IgD-negative memory B cell (primary cell): ENCODE data around the gene VIPAS39. TPM values are rescaled to one million over a fixed set of nuclear protein-coding genes. Genes with fewer than 3 reads are reported as not detected.

ENCODE experiments used
- H3K27ac Mint-ChIP-seq, 3 donors: one replicate each; pipeline ENCODE4 v1.8.0; 2020 to 2022; ENCODE audit warnings: mild to moderate bottlenecking in 3 of 3, mixed read lengths in 3 of 3, moderate library complexity in 1 of 3
- H3K27me3 Mint-ChIP-seq: one replicate; pipeline ENCODE4 v1.8.0; 2021; ENCODE audit warnings: mixed read lengths
- H3K36me3 Mint-ChIP-seq: one replicate; pipeline ENCODE4 v1.8.0; 2020; ENCODE audit warnings: mild to moderate bottlenecking, mixed read lengths
- H3K4me1 Mint-ChIP-seq, 3 donors: one replicate each; pipeline ENCODE4 v1.8.0; 2020 to 2022; ENCODE audit warnings: mixed read lengths in 3 of 3, mild to moderate bottlenecking in 1 of 3
- H3K4me3 Mint-ChIP-seq, 4 donors: one replicate each; pipeline ENCODE4 v1.8.0; 2020 to 2022; ENCODE audit warnings: mild to moderate bottlenecking in 4 of 4, mixed read lengths in 4 of 4, moderate library complexity in 3 of 4
- H3K9me3 Mint-ChIP-seq, 3 donors: one replicate each; pipeline ENCODE4 v1.8.0; 2020 to 2021; ENCODE audit warnings: mixed read lengths in 3 of 3, mild to moderate bottlenecking in 1 of 3
- polyA plus RNA-seq: library from polyadenylated mRNA; unstranded; fragments of 300-500 nt; fragmentation: Illumina TruSeq; gene quantifications from one replicate; pipeline ENCODE4 v1.2.3, GENCODE V29; 2021

Gene VIPAS39
- polyA plus RNA-seq: 7.4 TPM

DNA sequence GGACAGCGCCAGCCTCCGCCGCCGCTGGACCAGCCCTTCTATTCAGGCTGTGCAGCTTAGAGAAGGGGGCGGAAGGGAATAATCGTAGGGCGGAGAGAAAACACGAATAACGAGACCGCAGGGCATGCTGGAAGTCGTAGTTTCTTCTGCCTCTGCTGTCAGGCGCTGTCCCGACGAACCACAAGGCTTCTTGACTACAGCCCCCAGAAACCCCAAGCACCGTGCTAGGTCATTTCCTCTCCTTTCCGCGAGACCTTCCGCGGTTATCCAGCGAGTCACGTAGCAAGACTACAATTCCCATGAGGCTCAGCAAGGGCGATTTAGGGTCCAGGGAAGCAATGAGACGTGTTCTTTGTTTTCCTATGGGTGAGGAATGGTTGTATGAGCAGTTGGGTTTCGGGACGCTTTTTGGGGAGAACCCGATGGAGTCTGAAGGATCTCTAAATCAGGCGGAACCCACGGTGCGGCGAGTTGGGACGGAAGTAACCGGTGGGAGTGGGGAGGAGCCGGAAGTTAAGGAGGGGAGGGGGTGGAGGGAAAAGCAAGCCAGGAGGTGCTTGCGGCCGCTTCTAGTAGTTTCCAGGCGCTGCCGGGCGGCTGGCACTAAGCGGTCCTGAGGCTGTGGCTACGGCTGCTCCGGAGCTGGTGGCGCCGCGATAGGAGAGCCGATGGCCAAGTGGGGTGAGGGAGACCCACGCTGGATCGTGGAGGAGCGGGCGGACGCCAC, at the start of gene VIPAS39, which contains the start of gene AHSA1:
Gene VIPAS39 (minus strand): TSS at position 80 of the 727 bp plus-strand sequence. CDS start 3,499 bp downstream, outside the sequence.
Gene AHSA1 (plus strand): TSS at position 572 of the 727 bp plus-strand sequence. CDS start 97 bp downstream, at position 669.
- H3K4me1 Mint-ChIP-seq: peaks cover 25 to 33% (median 29%) of the 10 kb centered on the region in 3 donors
- H3K36me3 Mint-ChIP-seq: peaks cover 3% of the 10 kb centered on the region
- H3K4me3 Mint-ChIP-seq: peak within 1 kb of the TSS; percentile 98 to 100 (median 100)
- H3K9me3 Mint-ChIP-seq: no peaks in the 10 kb centered on the region
- no peaks in the 10 kb centered on the region for H3K27me3 Mint-ChIP-seq
- peak within 1 kb of the TSS; percentile 90 to 99 (median 93) for H3K27ac Mint-ChIP-seq

DNA sequence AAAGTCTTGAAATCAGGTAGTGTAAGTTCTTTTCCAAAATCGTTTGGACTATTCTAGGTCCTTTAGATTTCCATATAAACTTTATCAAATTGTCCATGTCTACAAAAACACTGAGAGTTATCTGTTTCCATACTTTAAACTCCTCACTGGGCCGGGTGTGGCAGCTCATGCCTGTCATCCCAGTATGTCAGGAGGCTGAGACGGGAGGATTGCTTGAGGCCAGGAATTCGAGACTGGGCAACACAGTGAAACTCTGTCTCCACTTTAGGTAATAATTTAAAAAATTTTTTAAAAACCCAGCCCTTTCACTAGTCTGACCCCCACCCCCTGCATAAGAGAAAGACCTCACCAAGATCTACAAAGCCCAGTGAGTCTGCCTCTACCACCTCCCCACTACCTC, 47.6 kb upstream of the VIPAS39 start:
- no peak overlapping the region for H3K27ac Mint-ChIP-seq

DNA sequence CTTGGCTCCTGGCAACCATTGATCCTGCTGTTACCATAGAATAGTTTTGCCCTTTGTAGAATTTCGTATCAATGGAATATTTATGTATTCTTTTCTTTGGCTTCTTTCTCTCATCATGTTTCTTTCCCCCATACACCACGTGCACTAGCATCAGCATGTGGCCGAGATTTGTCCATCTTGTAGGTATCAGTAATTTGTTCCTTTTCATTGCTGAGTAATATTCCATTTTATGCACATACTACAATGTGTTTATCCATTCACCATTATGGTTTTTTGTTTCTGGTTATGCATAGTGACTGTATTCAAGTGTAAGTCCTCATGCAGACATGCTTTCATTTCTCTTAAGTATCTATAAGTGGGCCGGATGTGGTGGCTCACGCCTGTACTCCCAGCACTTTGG, 45.7 kb upstream of the VIPAS39 start:
- H3K4me1 Mint-ChIP-seq: peaks cover 3 to 5% (median 3%) of the 10 kb centered on the region in 3 donors
- H3K4me3 Mint-ChIP-seq: no peak overlapping the region
- H3K27ac Mint-ChIP-seq: no peak overlapping the region
- peaks cover 15% of the 10 kb centered on the region for H3K27me3 Mint-ChIP-seq
- peaks cover 5% of the 10 kb centered on the region for H3K36me3 Mint-ChIP-seq
- H3K9me3 Mint-ChIP-seq: peaks cover 2 to 5% (median 4%) of the 10 kb centered on the region in 3 donors

More for the DNA sequence above, 47.6 kb upstream of the VIPAS39 start:
- Mint-ChIP-seq H3K36me3 (peaks cover 11% of the 10 kb centered on the region), H3K9me3 (peaks cover 2 to 5% (median 4%) of the 10 kb centered on the region in 3 donors), H3K27me3 (peaks cover 5% of the 10 kb centered on the region), H3K4me3 (no peak overlapping the region), H3K4me1 (peaks cover 0 to 5% (median 3%) of the 10 kb centered on the region in 3 donors)

GRCh38 chr14:77502109-77502782, 44.8 kb upstream of the VIPAS39 start:
- H3K27me3 Mint-ChIP-seq: peaks cover 19% of the 10 kb centered on the region
- peaks cover 2 to 5% (median 4%) of the 10 kb centered on the region in 3 donors for H3K9me3 Mint-ChIP-seq
- no peak overlapping the region for H3K27ac Mint-ChIP-seq
- H3K4me3 Mint-ChIP-seq: no peak overlapping the region
- peaks cover 3% of the 10 kb centered on the region for H3K36me3 Mint-ChIP-seq
- peaks cover 5 to 8% (median 6%) of the 10 kb centered on the region in 3 donors for H3K4me1 Mint-ChIP-seq

GRCh38 chr14:77498984-77499527, 41.7 kb upstream of the VIPAS39 start:
- Mint-ChIP-seq H3K4me3 (peak overlapping the region; percentile 79 to 89 (median 80)), H3K27me3 (peaks cover 25% of the 10 kb centered on the region), H3K36me3 (no peaks in the 10 kb centered on the region), H3K9me3 (peaks cover 2 to 5% (median 4%) of the 10 kb centered on the region in 3 donors), H3K4me1 (peaks cover 5 to 8% (median 6%) of the 10 kb centered on the region in 3 donors), H3K27ac (no peak overlapping the region)

GRCh38 chr14:77498120-77498979, 40.9 kb upstream of the VIPAS39 start, which contains the start of gene ISM2:
ISM2 (minus strand) TSS chr14:77498816; CDS start chr14:77498793, 23 bp downstream.
- H3K27ac Mint-ChIP-seq: no peak within 1 kb of the TSS
- H3K4me1 Mint-ChIP-seq: peaks cover 5 to 8% (median 6%) of the 10 kb centered on the region in 3 donors
- H3K27me3 Mint-ChIP-seq: peaks cover 25% of the 10 kb centered on the region
- no peaks in the 10 kb centered on the region for H3K36me3 Mint-ChIP-seq
- H3K4me3 Mint-ChIP-seq: peak within 1 kb of the TSS; percentile 80 to 92 (median 84)
- peaks cover 2 to 4% (median 3%) of the 10 kb centered on the region in 3 donors for H3K9me3 Mint-ChIP-seq

GRCh38 chr14:77495334-77495733, 37.9 kb upstream of the VIPAS39 start:
- no peak overlapping the region for H3K4me3 Mint-ChIP-seq
- H3K27ac Mint-ChIP-seq: no peak overlapping the region
- H3K9me3 Mint-ChIP-seq: no peaks in the 10 kb centered on the region
- H3K27me3 Mint-ChIP-seq: peaks cover 22% of the 10 kb centered on the region
- peaks cover 2 to 7% (median 6%) of the 10 kb centered on the region in 3 donors for H3K4me1 Mint-ChIP-seq
- H3K36me3 Mint-ChIP-seq: no peaks in the 10 kb centered on the region

GRCh38 chr14:77491056-77491455, 33.7 kb upstream of the VIPAS39 start:
- no peak overlapping the region for H3K27ac Mint-ChIP-seq

DNA sequence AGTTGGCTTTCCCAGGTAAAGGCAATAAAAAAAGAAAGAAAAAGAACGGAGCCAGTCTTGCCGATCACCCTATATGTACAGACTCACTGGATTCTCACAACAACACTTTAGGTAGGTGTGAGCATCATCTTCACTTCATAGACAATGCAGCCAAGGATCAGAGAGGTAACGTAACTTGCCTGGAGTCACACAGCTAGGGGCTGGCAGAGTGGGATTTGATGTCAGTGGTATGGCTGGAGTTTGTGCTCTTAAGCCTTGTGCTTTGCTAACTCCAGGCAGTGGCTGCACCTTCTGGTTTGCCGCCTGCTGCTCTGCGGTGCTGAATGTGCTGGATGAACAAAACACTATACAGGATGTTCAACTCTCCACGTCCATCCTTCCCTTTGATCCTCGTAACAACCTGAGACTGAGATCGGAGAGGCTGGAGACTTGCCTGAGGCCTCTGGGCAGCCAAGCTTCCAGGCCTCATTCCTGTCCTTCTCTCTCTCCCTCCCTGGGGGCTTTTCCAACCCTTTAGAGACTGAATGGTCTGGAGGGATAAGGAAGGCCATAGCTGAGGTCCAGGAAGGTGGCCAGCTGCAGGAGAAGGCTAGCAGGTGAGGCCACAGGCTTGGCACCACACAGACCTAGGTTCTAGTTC, 33.1 kb upstream of the VIPAS39 start:
- no peaks in the 10 kb centered on the region for H3K36me3 Mint-ChIP-seq
- no peaks in the 10 kb centered on the region for H3K9me3 Mint-ChIP-seq
- H3K4me3 Mint-ChIP-seq: peak overlapping the region in 1 of 4 donors; percentile 41
- no peaks in the 10 kb centered on the region for H3K4me1 Mint-ChIP-seq
- H3K27me3 Mint-ChIP-seq: no peaks in the 10 kb centered on the region
- no peak overlapping the region for H3K27ac Mint-ChIP-seq

More at GRCh38 chr14:77491056-77491455, 33.7 kb upstream of the VIPAS39 start:
- Mint-ChIP-seq H3K36me3 (no peaks in the 10 kb centered on the region), H3K9me3 (no peaks in the 10 kb centered on the region), H3K27me3 (peaks cover 4% of the 10 kb centered on the region), H3K4me3 (no peak overlapping the region), H3K4me1 (no peaks in the 10 kb centered on the region)

- Mint-ChIP-seq H3K4me1 (no peaks in the 10 kb centered on the region), H3K4me3 (no peak overlapping the region), H3K27me3 (no peaks in the 10 kb centered on the region), H3K36me3 (no peaks in the 10 kb centered on the region), H3K27ac (no peak overlapping the region), H3K9me3 (no peaks in the 10 kb centered on the region)
Observed at GRCh38 chr14:77489041-77489440, 31.6 kb upstream of the VIPAS39 start.

DNA sequence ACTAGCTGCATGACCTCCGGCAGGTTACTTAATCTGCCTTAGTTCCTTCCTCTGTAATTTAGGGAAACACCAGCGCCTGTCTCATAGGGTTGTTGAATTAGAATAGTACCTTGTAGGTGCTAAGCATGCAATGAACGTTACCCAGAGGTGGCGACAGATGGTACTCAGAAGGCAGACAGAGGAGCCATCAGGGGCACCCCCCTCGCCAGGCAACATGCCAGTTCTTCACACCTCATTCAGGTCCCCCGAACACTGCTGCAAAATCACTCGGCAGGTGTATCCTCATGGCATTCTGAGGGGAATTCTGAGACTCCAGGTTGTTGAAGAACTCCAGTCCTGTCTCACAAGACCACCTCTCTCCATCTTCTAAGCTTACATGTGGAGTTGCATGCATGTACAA, 31.2 kb upstream of the VIPAS39 start:
- no peaks in the 10 kb centered on the region for H3K4me1 Mint-ChIP-seq
- H3K27ac Mint-ChIP-seq: no peak overlapping the region
- H3K4me3 Mint-ChIP-seq: no peak overlapping the region
- H3K36me3 Mint-ChIP-seq: no peaks in the 10 kb centered on the region
- H3K9me3 Mint-ChIP-seq: no peaks in the 10 kb centered on the region
- H3K27me3 Mint-ChIP-seq: no peaks in the 10 kb centered on the region

GRCh38 chr14:77485901-77486678, 28.7 kb upstream of the VIPAS39 start:
- Mint-ChIP-seq H3K9me3 (no peaks in the 10 kb centered on the region), H3K27me3 (no peaks in the 10 kb centered on the region), H3K36me3 (no peaks in the 10 kb centered on the region), H3K4me3 (no peak overlapping the region), H3K4me1 (no peaks in the 10 kb centered on the region), H3K27ac (no peak overlapping the region)

DNA sequence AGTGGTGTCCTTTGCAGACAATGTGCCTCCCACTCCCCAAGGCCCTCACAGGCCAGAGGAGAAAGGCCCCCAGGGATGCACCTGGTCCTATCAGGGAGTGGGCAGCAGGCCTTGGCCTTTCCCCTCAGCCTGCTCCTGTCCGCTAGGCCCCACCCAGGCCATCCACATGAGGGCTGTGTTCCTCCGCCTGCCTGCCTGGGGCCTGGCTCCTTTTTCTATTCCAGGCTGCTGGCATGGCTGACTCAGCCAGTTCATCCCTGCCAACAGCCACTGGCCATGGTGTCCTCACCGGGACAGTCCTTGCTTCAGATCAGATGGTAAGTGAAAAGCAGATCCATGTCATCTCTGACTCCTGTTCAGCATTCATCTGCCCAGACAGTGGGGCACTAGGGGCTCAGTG, 27.9 kb upstream of the VIPAS39 start:
- H3K9me3 Mint-ChIP-seq: no peaks in the 10 kb centered on the region
- no peak overlapping the region for H3K27ac Mint-ChIP-seq
- H3K27me3 Mint-ChIP-seq: no peaks in the 10 kb centered on the region
- H3K36me3 Mint-ChIP-seq: no peaks in the 10 kb centered on the region
- H3K4me1 Mint-ChIP-seq: no peaks in the 10 kb centered on the region
- H3K4me3 Mint-ChIP-seq: no peak overlapping the region
